Kidney epithelial cell (primary cell): ENCODE results near the gene ZNF438. TPM values are rescaled to one million over a fixed set of nuclear protein-coding genes. Genes with fewer than 3 reads are reported as not detected.

Experiments
- DNase-seq: peaks from one replicate; pipeline ENCODE4 v3.0.0-alpha.2; 2010; ENCODE audit warnings: low read depth
- H3K27me3 ChIP-seq: 2 replicates; pipeline ENCODE4 v1.6.0; 2011; ENCODE audit warnings: low read length; ENCODE audit not compliant: control insufficient read depth, insufficient read depth
- H3K36me3 ChIP-seq: 2 replicates; pipeline ENCODE4 v1.5.1; 2011; ENCODE audit warnings: low read length; ENCODE audit not compliant: control insufficient read depth, insufficient read depth
- H3K4me3 ChIP-seq: 2 replicates; pipeline ENCODE4 v1.5.1; 2011; ENCODE audit warnings: low read depth, mild to moderate bottlenecking, control low read depth, low read length
- CTCF ChIP-seq: IDR thresholded peaks from 2 replicates; pipeline ENCODE4 v1.5.1; 2011; ENCODE audit warnings: mild to moderate bottlenecking, moderate library complexity, low read length, control low read depth, inconsistent platforms; ENCODE audit not compliant: insufficient read depth, poor library complexity, severe bottlenecking
- total RNA-seq: library from RNA; depleted of rRNA; stranded (reverse); fragments of >200 nt; gene quantifications from 2 replicates; pipeline ENCODE4 v1.2.3, GENCODE V29; 2015

Gene ZNF438
- total RNA-seq, 1 donor from 2014 or later: 3.3 TPM

GRCh38 chr10:30840395-30841050 is 191.1 kb downstream of the ZNF438 start:
- H3K27me3 ChIP-seq: no peaks in the 10 kb centered on the region
- no peaks in the 10 kb centered on the region for H3K36me3 ChIP-seq
- no peak overlapping the region for H3K4me3 ChIP-seq
- no peak for DNase-seq
- no peak for TF ChIP-seq CTCF

- no peaks in the 10 kb centered on the region for H3K36me3 ChIP-seq
- TF ChIP-seq CTCF: no peak
- H3K27me3 ChIP-seq: no peaks in the 10 kb centered on the region
- no peak for DNase-seq
- H3K4me3 ChIP-seq: no peak overlapping the region
Measured at GRCh38 chr10:30839652-30840051, 192.0 kb downstream of the ZNF438 start.

GRCh38 chr10:30836406-30836805 is 195.3 kb downstream of the ZNF438 start:
- no peak for DNase-seq
- TF ChIP-seq CTCF: no peak
- Histone ChIP-seq H3K27me3 (no peaks in the 10 kb centered on the region), H3K36me3 (no peaks in the 10 kb centered on the region), H3K4me3 (no peak overlapping the region)

GRCh38 chr10:30835146-30835545 is 196.5 kb downstream of the ZNF438 start:
- no peaks in the 10 kb centered on the region for H3K36me3 ChIP-seq
- TF ChIP-seq CTCF: no peak
- no peaks in the 10 kb centered on the region for H3K27me3 ChIP-seq
- no peak overlapping the region for H3K4me3 ChIP-seq
- DNase-seq: no peak

GRCh38 chr10:30834651-30835050 is 197.0 kb downstream of the ZNF438 start:
- Histone ChIP-seq H3K27me3 (no peaks in the 10 kb centered on the region), H3K36me3 (no peaks in the 10 kb centered on the region), H3K4me3 (no peak overlapping the region)
- TF ChIP-seq CTCF: no peak
- no peak for DNase-seq

- DNase-seq: no peak
- Histone ChIP-seq H3K4me3 (no peak overlapping the region), H3K27me3 (no peaks in the 10 kb centered on the region), H3K36me3 (no peaks in the 10 kb centered on the region)
- TF ChIP-seq CTCF: no peak
Measured at GRCh38 chr10:30834153-30834552, 197.5 kb downstream of the ZNF438 start.
